GM19035 (cell line): Measurements from ENCODE around the gene PLIN1.

Experiments used
- ATAC-seq: cut with Tn5 transposase; IDR thresholded peaks from one replicate; pipeline ENCODE4 v1.9.1; 2021; ENCODE audit not compliant: unreplicated experiment

The PLIN1 gene

DNA sequence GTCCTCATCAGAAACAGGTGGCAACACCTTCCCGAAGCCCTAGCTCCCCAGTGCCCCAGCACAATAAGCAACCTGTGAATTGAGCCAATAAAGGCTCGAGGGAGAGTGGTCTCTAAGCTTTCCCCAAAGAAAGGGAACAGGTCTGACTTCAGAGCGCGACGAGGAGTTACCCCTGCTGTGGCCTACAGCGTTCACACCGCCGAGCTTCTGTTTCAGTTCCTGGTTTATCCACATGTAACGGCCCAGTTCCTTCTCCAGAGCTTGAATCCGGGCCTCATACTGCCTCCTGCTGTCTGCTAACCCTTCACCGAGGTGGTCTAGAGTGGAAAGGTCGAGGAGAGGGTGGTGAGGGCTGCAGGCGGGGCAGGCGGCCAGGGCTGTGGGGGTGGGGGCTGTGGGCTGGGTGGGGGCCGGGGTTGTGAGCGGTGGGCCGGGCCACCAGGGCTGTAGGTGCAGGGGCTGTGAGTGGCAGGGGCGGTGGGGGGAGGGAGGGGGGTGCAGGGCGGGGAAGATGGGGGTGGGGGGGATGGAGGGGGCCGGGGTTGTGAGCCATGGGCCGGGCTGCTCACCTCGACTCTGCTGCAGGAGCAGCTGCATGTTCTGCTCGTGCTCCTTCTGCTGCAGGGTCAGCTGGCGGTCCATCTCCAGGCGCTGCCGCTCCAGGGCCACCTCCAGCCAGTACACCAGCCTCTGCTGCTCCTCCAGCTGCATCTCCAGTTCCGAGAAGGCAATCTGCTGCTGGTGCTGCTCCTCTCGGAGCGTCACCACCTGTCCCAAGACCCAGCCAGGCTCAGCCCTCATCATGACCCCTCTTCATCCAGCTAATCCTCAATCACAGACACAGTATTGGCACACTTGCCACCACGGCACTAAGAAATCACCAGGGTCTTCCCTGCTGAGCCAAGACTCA, 50.1 kb downstream of the PLIN1 start:
- ATAC-seq: no peak

GRCh38 chr15:89628301-89628700, 50.9 kb downstream of the PLIN1 start:
- ATAC-seq: no peak

GRCh38 chr15:89627256-89627970, 51.8 kb downstream of the PLIN1 start:
- no peak for ATAC-seq

GRCh38 chr15:89625716-89626115, 53.5 kb downstream of the PLIN1 start:
- ATAC-seq: no peak

GRCh38 chr15:89623165-89623564, 56.0 kb downstream of the PLIN1 start:
- no peak for ATAC-seq

- no peak for ATAC-seq
Observed at GRCh38 chr15:89621547-89621946, 57.6 kb downstream of the PLIN1 start.

DNA sequence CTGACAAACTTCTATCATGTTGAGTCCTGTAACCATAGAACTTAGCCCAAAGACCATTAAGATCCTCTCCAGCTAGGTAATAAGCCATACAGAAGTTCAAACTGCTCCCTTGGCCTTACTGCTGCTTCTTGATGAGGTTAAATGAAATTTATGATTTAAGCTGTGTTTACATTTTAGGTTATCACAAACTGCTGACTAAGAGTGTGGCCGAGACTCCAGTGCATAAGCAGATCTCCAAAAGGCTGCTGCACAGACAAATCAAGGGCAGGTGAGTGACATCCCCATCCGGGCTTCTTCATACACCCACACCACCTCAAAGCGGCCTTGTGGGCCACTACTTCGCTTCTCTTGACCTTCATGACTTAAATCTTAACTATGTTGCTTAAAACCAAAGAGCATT, 62.9 kb downstream of the PLIN1 start:
- no peak for ATAC-seq

- no peak for ATAC-seq
Observed at GRCh38 chr15:89615135-89615534, 64.0 kb downstream of the PLIN1 start.
